ENCODE measurements around the gene IRX2.

IRX2 gene

DNA sequence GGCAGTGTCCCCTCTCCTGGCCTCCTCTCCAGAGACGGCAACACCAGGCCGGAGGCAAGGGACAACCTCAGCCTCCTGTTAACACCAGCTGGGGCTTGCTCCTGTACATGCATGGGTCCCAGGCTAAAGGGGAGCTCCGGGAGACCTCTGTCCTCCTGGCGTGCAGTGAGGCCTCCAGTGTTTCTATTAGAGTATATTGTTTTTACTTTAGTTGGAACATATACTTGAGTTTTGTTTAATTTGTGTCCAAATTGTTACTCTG is 12.0 kb upstream of the IRX2 start:
- H3K27me3 ChIP-seq (ENCODE audit: insufficient read depth, low read length, poor library complexity, severe bottlenecking): no peaks in the 10 kb centered on the region
- H3K4me2 ChIP-seq (ENCODE audit: low read depth, low read length, poor library complexity, severe bottlenecking): no peak overlapping the region
- H3F3A ChIP-seq (ENCODE audit: low read depth): no peaks in the 10 kb centered on the region
- no peak overlapping the region for H3K9ac ChIP-seq (ENCODE audit: low read depth, low read length, poor library complexity, severe bottlenecking)
- no peak overlapping the region for H2AFZ ChIP-seq (ENCODE audit: low read length)
- no peaks in the 10 kb centered on the region for H3K79me2 ChIP-seq (ENCODE audit: insufficient read depth, low read length)
- H3K4me3 ChIP-seq (ENCODE audit: low read length, poor library complexity, severe bottlenecking): no peak overlapping the region
- H3K9me3 ChIP-seq (ENCODE audit: insufficient read depth, low read depth, low read length): peaks cover 4% of the 10 kb centered on the region; the same call in 1 of the 2 replicates
- no peaks in the 10 kb centered on the region for H3K9me2 ChIP-seq (replicated peaks; ENCODE audit: low read depth, low read length)
- no peaks in the 10 kb centered on the region for H3K36me3 ChIP-seq (ENCODE audit: insufficient read depth, low read length)
- no peak for TF ChIP-seq EZH2phosphoT487 (IDR thresholded peaks at IDR 0.05; ENCODE audit: borderline replicate concordance)
- TF ChIP-seq, protein P1, sequence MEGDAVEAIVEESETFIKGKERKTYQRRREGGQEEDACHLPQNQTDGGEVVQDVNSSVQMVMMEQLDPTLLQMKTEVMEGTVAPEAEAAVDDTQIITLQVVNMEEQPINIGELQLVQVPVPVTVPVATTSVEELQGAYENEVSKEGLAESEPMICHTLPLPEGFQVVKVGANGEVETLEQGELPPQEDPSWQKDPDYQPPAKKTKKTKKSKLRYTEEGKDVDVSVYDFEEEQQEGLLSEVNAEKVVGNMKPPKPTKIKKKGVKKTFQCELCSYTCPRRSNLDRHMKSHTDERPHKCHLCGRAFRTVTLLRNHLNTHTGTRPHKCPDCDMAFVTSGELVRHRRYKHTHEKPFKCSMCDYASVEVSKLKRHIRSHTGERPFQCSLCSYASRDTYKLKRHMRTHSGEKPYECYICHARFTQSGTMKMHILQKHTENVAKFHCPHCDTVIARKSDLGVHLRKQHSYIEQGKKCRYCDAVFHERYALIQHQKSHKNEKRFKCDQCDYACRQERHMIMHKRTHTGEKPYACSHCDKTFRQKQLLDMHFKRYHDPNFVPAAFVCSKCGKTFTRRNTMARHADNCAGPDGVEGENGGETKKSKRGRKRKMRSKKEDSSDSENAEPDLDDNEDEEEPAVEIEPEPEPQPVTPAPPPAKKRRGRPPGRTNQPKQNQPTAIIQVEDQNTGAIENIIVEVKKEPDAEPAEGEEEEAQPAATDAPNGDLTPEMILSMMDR (conservative IDR thresholded peaks at IDR 0.05; ENCODE audit: low read length): no peak
- no peaks in the 10 kb centered on the region for H4K20me1 ChIP-seq (ENCODE audit: insufficient read depth, low read length, poor library complexity, severe bottlenecking)
- H3K4me1 ChIP-seq (ENCODE audit: insufficient read depth, low read length, poor library complexity, severe bottlenecking): no peaks in the 10 kb centered on the region

DNA sequence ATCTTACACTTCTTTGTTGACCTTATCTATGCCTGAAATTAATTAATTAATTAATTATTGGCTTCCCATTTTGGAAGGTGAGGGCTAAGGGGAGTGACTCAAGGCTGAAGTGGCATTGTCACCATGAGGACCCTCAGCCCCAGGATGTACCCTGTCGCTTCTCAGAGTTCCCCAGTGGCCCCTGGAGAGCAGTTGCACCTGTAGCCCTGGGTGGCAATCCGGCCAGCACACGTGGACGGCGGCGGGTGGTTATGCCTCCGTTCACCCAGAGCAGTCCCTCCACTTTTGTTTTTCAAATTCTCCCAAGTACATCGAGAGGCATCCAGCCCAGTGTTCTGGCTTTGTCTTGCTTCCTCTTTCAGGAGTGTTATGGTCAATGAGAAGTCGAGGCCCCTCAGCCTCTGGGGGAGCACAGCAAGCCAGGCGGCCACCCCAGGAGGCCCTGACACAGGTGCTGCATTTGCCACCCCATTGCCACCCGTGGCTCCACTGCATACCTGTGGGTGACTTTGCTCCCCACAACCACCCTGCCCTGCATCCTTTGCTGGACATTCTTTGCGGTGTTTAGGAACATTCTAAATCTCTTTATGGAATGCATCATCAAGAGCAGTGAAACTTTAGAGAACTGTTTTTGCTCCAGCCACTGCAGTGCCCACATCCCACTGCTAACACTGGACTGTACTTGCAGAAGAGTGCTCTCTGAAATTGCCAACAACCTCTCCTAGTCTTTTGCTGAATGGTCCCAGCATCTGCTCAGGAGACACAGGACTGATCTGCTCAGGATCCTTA is 11.5 kb upstream of the IRX2 start:
- H3K36me3 ChIP-seq (ENCODE audit: insufficient read depth, low read length): no peaks in the 10 kb centered on the region
- H3K4me3 ChIP-seq (ENCODE audit: low read length, poor library complexity, severe bottlenecking): no peak overlapping the region
- TF ChIP-seq, protein P1 (conservative IDR thresholded peaks at IDR 0.05; ENCODE audit: low read length): no peak
- TF ChIP-seq EZH2phosphoT487 (IDR thresholded peaks at IDR 0.05; ENCODE audit: borderline replicate concordance): no peak
- H2AFZ ChIP-seq (ENCODE audit: low read length): no peak overlapping the region
- H3K4me2 ChIP-seq (ENCODE audit: low read depth, low read length, poor library complexity, severe bottlenecking): no peak overlapping the region
- H3F3A ChIP-seq (ENCODE audit: low read depth): no peaks in the 10 kb centered on the region
- H3K4me1 ChIP-seq (ENCODE audit: insufficient read depth, low read length, poor library complexity, severe bottlenecking): no peaks in the 10 kb centered on the region
- H3K79me2 ChIP-seq (ENCODE audit: insufficient read depth, low read length): no peaks in the 10 kb centered on the region
- H3K9ac ChIP-seq (ENCODE audit: low read depth, low read length, poor library complexity, severe bottlenecking): no peak overlapping the region
- H3K9me2 ChIP-seq (replicated peaks; ENCODE audit: low read depth, low read length): no peaks in the 10 kb centered on the region
- peaks cover 4% of the 10 kb centered on the region; the same call in 1 of the 2 replicates for H3K9me3 ChIP-seq (ENCODE audit: insufficient read depth, low read depth, low read length)
- H3K27me3 ChIP-seq (ENCODE audit: insufficient read depth, low read length, poor library complexity, severe bottlenecking): no peaks in the 10 kb centered on the region
- H4K20me1 ChIP-seq (ENCODE audit: insufficient read depth, low read length, poor library complexity, severe bottlenecking): no peaks in the 10 kb centered on the region

DNA sequence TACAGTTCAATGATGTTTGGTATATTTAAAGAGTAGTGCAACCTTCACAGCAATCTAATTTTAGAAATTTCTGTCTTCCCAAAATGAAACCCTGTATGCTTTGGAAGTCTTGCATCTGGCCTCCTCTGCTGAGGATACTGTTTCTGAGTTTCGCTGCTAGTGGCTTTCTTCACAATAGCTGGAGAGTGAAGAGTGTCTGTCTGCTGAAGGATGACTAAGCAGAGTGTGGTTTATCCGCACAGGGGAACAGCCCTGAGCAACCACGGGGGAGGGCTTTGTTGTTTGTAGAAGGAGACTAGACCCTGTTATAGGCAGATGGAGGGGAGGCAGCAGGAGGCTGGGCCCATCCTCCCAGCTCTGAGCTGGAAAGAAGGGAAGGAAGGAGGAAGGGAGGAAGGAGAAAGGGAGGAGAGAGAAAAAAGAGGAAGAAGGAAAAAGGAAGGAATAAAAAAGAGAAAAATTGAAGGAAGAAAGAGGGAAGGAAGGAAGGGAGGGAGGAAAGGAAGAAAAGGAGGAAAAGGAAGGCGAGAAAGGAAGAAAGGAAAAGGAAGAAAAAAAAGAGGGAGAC is 10.5 kb upstream of the IRX2 start:
- no peak overlapping the region for H3K4me3 ChIP-seq (ENCODE audit: low read length, poor library complexity, severe bottlenecking)
- H3K9me2 ChIP-seq (replicated peaks; ENCODE audit: low read depth, low read length): no peaks in the 10 kb centered on the region
- no peaks in the 10 kb centered on the region for H4K20me1 ChIP-seq (ENCODE audit: insufficient read depth, low read length, poor library complexity, severe bottlenecking)
- no peaks in the 10 kb centered on the region for H3K36me3 ChIP-seq (ENCODE audit: insufficient read depth, low read length)
- H3K4me2 ChIP-seq (ENCODE audit: low read depth, low read length, poor library complexity, severe bottlenecking): no peak overlapping the region
- H3F3A ChIP-seq (ENCODE audit: low read depth): no peaks in the 10 kb centered on the region
- no peaks in the 10 kb centered on the region for H3K79me2 ChIP-seq (ENCODE audit: insufficient read depth, low read length)
- no peak for TF ChIP-seq EZH2phosphoT487 (IDR thresholded peaks at IDR 0.05; ENCODE audit: borderline replicate concordance)
- TF ChIP-seq, protein P1 (conservative IDR thresholded peaks at IDR 0.05; ENCODE audit: low read length): no peak
- no peaks in the 10 kb centered on the region for H3K4me1 ChIP-seq (ENCODE audit: insufficient read depth, low read length, poor library complexity, severe bottlenecking)
- peaks cover 8% of the 10 kb centered on the region; the same call in 1 of the 2 replicates for H3K9me3 ChIP-seq (ENCODE audit: insufficient read depth, low read depth, low read length)
- H3K27me3 ChIP-seq (ENCODE audit: insufficient read depth, low read length, poor library complexity, severe bottlenecking): no peaks in the 10 kb centered on the region
- no peak overlapping the region for H3K9ac ChIP-seq (ENCODE audit: low read depth, low read length, poor library complexity, severe bottlenecking)
- no peak overlapping the region for H2AFZ ChIP-seq (ENCODE audit: low read length)
